ENCODE results near the gene AMZ2.

- TF ChIP-seq CTCF (IDR thresholded peaks at IDR 0.05) = peak in 1 of 3 experiments; percentile 26
- peak; percentile 97 for TF ChIP-seq POLR2AphosphoS5 (IDR thresholded peaks at IDR 0.05)
- peak; percentile 77 for TF ChIP-seq POLR2A (IDR thresholded peaks at IDR 0.05; ENCODE audit: low read depth)
- TF ChIP-seq EP300 (IDR thresholded peaks at IDR 0.05) = no peak
Observed at GRCh38 chr17:68247445-68248198, at the start of gene AMZ2.
